Ovary (tissue), 3 donors: ENCODE measurements around the gene IL1RAPL2.

Experiments used
- EP300 ChIP-seq: sonication (generic); formaldehyde crosslinking; IDR thresholded peaks from one replicate; pipeline ENCODE4 v1.6.1; 2017; ENCODE audit warnings: antibody characterized with exemption
- TF ChIP-seq, protein P1 (sequence below), 3 donors: fragments of 450-650 bp in 2 of 3; fragments of 200-600 bp in 1 of 3; IDR thresholded peaks; one replicate each; pipeline versions ENCODE4 v1.5.1 to v1.8.0; 2016 to 2022; ENCODE audit warnings: antibody characterized with exemption in 3 of 3, mild to moderate bottlenecking in 1 of 3
- donor health status: DM: no; HTN: no; CAD: no.

DNA sequence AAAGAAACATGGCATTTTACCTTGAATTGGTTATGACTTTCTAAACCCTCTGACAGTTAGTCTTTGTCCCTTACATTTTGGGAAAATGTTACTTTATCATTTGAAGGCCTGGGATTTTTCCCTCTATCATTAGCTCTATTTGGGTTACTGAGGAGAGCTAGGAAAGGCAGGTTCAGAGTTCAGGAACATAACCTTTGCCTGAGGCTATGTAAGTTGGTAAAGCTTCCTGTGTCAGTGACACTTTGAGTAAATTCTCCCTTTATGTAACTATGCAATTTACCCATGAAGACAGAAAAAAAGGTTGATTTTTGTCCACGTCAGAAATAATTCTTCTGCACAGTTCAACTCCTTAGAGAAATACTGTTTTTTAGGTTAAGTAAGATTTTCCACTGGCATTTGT is 1084.6 kb downstream of the IL1RAPL2 start:
- TF ChIP-seq, protein P1, sequence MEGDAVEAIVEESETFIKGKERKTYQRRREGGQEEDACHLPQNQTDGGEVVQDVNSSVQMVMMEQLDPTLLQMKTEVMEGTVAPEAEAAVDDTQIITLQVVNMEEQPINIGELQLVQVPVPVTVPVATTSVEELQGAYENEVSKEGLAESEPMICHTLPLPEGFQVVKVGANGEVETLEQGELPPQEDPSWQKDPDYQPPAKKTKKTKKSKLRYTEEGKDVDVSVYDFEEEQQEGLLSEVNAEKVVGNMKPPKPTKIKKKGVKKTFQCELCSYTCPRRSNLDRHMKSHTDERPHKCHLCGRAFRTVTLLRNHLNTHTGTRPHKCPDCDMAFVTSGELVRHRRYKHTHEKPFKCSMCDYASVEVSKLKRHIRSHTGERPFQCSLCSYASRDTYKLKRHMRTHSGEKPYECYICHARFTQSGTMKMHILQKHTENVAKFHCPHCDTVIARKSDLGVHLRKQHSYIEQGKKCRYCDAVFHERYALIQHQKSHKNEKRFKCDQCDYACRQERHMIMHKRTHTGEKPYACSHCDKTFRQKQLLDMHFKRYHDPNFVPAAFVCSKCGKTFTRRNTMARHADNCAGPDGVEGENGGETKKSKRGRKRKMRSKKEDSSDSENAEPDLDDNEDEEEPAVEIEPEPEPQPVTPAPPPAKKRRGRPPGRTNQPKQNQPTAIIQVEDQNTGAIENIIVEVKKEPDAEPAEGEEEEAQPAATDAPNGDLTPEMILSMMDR (IDR thresholded peaks at IDR 0.05) = no peak
- TF ChIP-seq EP300 = no peak
